Lung microvascular endothelial cell (primary cell): ENCODE measurements around the gene HUNK. TPM values are rescaled to one million over a fixed set of nuclear protein-coding genes. Genes with fewer than 3 reads are reported as not detected.
A peak's percentile ranks its signal among the peaks of the same experiment; 100 is the strongest.
"Not testable (repeated sequence)": the region's sequence is repeated elsewhere in the genome, so short reads cannot be mapped to it uniquely, and the experiment has no call there.

Source experiments
- DNase-seq, 2 donors: peaks; one replicate each; pipeline versions ENCODE4 v3.0.0 to v3.0.0-alpha.2; 2010; ENCODE audit warnings: low read depth in 2 of 2
- total RNA-seq: library from RNA; depleted of rRNA; stranded (reverse); fragments of >200 nt; gene quantifications from 2 replicates; pipeline ENCODE4 v1.2.1, GENCODE V29; 2014

The HUNK gene
- total RNA-seq = under 0.01 TPM in 2 replicates

DNA sequence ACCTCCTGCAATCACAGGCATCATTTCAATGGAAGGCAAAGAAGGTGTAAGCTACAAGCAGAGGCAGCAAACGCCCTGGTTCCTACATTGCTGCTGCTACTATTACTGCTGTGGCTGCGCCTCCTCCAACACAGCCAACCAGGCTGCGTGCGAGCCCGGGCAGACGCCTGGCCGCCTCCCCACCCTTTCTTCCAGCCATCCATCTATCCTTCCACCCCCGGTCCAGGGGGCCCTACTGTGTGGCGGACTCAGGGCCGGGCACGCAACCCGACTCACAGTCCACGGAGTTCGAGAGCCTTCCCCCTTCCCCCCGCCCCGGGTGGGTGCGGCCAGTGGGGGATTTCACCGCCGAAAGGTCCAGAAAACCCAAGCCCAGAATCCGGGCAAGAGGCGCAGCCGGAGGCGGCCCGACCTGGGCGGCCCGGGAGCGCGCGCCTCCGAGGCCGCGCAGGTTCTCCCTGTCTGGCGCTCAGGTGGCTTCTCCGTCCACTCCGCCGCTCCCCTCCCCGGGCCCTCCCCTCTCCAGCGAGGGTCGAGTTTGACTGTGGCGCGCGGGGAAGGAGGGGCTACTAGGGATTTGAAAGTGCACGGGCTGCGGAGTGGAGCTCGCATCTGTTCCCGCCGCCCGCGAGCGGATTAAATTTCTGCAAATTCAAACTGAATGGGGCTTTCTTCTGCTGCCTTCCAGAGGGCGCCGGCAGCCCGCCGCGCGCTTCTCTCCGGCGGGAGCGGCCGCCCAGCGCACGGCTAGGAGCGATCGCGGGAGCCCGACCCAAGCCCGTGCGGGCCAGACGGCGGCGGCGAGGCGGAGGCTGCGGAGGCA lies at the start of gene HUNK:
TSS of gene HUNK (plus strand) at position 569 of the 823 bp plus-strand sequence. CDS start 655 bp downstream, outside the sequence.
- DNase-seq = peak in 1 of 2 donors; percentile 26

DNA sequence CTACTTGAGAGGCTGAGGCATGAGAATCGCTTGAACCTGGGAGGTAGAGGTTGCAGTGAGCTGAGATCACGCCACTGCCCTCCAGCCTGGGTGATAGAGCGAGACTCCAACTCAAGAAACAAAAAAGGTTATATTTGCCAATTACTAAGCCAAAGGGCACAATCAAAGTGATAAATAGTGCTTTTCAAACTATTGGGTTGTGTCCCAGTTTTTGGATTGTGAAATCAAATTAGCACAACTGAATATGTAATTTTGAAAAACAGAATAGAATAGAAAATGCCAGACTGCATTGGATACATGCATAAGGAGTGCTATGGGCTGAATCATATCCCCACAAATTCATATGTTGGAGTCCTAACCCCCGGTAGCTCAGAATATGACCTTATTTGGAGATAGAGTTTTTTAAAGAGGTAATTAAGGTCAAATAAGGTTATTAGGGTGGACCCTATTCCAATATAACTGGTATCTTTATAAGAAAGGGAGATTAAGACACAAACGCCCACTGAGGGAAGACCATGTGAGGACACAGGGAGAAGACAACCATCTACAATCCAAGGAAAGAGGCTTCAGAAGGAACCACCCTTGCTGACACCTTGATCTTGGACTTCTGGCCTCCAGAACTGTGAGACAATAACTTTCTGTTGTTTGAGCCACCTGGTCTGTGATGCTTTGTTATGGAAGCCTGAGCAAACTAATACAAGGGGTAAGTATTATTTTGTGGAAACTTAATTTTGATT lies 42.9 kb upstream of the HUNK start:
- DNase-seq = no peak

DNA sequence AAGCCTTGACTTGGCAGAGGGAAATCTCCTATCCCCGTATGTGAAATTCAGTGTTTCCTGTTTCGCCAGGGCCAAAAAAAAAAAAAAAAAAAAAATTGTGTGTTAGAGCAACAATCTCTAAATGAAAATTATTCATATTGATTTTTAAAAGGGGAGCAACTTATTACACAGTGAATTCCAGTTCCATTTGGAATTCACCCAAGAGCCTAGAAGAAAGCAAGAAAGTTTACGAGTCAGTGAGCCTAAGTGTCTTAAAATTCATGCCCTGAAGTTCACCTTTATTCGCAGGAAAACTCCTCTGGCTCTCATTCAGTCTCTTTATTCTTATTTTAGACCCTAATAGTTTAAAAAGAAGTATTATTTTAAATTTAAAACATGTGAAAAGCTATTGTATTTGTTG lies 42.1 kb upstream of the HUNK start:
- no peak for DNase-seq

DNA sequence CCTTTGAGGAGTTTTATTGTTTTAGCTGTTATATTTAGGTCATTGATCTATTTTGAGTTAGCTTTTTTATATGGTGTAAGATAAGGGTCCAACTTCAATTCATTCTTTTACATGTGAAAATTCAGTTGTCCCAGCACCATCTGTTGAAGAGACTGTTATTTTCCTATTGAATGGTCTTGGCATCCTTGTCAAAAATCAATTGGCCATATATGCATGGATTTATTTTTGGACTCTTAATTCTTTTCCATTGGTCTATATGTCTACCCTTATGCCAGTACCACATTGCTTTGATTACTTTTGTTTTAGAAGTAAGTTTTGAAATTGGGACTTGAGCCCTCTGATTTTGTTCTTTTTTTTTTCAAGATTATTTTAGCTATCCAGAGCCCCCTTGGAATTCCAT lies 35.8 kb upstream of the HUNK start:
- DNase-seq = no peak

DNA sequence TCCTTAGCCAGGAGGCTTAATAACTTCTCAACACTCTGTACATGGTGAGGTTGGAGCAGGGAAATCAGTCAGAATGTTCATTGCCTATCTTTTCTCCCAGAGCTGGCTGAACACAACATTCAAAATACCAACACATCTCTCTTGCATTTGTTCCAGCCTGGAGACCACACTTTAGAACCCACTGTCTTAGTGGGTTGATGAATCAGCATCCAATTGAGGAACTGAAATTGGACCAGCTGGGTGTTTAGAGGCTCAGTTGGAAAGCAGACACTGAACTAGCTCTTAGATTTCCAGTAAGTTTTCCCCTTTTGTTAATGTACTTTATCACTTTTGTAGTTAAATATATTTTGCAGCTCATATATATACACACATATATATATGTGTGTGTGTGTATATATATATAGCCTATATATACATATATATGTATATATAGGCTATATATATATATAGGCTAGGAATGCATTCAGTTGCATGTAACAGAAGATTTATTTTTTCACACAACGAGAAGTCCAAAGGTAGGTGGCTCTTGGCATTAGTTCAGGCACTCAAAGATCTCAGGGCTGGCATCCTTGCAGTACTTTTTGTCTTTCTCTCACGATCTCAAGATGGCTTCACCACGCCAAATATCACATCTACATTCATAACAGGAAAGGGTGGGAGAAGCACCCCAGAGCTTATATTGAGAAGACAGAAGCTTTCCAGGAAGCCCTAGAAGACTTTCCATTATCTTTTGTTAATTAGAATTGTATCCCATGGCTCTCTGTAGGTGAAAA lies 35.0 kb upstream of the HUNK start:
- no peak for DNase-seq

DNA sequence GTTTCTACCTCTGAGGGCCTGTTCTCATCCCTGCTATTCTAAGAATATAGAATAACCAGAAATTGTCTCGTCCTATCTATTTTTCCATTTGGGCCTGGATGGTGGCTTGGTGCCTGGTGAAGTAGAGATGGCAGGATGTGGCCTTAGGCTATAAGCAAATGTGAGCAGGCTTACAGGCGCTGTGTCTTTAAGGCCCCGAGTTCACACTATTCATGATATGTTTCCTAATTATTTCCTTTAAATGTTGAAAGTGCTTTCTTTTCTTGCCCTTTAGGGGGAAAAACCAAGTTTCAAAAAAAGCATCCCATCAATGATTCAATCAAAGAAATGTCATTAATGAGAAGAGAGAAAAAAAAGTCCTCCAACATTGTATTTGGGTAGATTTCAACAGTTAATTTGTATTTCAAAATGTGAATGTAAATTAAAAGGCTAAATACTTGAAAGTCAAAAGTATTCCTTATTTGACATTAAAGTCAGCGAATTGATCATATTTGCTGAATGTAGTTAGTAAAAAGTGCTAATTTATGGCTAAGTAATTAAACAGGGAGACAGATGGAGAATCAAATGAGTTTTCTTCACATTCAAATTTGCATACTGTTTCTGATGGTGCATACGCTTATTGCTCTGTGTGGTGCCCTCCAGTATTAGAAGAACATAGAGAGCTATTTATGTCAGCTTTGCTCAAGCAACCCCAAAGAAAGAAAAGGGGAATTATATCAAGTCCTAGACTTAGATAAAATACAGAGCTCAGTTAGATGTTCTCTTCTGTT lies 34.0 kb upstream of the HUNK start:
- no peak for DNase-seq

DNA sequence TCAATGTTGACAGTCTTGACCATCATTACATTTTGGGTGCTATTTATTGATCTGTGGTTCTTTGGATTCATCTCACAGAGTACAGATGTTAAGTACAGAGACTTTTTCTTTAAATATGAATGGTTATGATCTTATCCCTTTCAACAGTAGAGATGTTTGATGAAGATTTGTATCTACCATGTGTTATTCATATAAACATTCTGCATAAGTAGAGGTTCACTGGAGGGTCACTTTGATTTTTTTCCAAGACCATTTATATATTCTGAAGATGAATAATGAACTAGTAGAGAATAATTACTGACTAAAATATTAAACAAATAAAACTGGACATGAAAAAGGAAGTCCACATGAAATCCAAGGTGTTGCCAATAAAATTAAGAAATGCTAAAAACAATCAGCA lies 28.6 kb upstream of the HUNK start:
- no peak for DNase-seq

DNA sequence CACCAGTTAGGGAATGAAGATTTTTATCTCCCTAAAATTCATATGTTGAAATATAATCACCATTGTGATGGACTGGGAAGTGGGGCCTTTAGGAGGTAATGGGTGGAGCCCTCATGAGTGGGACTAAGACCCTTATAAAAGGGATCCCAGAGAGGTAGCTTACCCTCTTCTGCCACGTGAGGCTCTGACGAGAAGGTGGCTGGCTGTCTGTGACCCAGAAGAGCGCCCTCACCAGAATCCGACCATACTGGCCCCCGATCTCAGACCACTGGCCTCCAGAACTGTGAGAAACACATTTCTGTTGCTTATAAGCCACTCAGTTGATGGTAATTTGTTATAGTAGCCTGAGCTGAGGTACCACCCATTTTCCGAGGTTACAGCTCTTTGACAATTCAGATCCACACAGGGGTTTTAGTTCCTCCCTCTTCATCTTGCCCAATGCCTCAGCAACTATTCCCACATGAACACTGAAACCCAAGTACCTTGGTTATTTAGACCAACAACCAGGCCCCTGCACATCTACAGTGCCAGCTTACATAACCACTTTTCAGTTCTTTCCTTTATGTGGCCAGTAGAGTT lies 27.6 kb upstream of the HUNK start:
- no peak for DNase-seq

DNA sequence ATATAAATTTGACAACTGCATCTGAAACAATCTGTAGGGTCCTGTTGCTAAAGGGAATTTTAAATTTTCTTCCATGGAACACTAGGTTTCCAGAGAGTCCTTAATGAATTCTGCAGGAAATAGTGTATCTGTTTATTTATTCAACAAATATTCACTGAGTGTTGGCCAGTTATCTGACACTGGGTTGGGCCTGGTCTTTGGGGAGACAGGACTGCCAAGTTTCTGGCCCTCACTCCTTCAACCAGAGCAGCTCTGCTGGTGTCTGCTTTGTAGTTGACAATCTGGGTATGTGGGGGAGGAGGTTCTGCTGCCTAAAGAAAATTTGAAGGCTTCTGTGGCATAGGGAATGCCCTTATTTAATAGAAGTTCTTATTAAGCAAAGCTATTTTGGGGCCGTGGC lies 26.1 kb upstream of the HUNK start:
- no peak for DNase-seq

DNA sequence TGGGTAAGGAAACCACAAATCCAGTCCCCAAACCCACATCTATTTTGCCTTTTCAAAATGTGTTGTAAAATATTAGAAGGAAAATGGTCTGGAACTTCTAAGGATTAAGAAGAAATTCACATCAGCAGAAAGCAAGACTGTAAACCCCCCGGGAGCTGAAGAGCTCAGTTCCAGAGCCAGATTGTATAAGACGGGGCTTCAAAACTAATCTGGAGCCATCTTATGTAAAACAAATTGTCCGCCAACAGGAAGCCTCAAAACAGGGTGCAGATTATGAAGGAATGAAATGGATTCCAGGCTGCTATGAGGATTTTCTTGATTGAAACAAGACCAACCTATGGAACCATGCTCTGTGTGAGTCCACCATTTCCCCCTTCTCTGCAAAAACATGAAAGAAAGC lies 25.1 kb upstream of the HUNK start:
- no peak for DNase-seq

DNA sequence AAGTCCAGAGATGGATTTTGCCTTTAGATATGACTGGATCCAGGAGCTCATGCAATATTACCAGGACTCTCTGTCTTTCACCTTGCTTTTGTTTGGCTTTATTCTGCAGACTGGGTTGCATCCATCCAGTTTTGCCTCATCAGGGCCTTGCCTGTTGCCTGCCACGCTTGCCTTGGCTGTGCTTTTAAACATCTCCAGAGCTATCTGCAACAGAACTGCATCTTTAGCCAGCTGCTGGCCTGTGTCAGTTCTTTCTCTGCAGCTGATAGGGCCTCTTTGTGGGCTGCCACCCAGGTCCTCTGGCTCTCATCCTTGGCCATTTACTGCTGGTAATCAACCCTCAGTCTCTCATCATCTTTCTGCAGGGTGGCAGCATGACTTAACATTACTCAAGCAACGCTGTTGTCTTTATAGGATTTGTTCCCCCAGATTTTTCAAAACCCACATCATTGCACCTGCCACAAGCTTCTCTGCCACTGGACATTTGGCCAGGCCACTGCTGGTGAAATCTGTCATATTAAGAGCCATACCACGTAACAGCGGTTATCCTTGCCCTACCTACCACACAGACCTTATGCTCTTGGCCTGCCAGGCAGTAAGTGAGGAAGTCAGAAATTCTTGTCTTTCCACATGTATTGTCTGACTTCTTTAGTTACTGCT lies 24.4 kb upstream of the HUNK start:
- DNase-seq = no peak

DNA sequence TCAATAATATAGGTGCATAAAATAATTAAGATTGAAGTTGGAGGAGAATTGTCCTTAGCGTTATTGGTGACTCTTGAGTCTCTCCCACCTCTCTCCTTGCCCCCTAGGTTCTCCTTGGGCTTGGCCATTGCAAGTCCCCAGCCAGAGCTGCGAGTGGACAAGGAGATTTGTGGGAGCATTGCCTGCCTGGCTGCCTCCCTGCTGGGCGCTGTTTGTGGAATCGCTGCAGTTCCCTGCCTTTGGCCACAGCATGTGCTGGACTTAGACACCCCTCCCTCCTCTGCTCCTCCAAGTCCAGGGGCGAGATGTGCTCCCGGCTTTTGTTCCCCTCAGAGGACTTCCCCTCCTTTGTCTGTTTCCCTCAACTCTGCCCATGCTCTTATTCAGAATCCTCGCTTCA lies 21.9 kb upstream of the HUNK start:
- DNase-seq = no peak

DNA sequence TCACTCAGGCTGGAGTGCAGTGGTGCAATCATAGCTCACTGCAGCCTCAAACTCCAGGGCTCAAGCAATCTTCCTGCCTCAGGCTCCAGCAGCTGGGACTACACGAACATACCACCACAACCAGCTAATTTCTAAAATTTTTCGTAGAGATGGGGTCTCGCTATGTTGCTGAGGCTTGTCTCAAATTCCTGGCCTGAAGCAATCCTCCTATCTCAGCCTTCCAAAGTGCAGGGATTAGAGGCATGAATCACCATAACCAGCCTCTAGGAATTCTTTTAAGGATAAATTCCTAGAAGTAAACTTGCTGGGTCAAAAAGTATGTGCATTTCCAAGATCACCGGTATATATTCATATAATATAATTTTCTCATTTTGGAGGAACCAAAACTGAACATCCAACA lies 17.6 kb upstream of the HUNK start:
- DNase-seq = no peak

DNA sequence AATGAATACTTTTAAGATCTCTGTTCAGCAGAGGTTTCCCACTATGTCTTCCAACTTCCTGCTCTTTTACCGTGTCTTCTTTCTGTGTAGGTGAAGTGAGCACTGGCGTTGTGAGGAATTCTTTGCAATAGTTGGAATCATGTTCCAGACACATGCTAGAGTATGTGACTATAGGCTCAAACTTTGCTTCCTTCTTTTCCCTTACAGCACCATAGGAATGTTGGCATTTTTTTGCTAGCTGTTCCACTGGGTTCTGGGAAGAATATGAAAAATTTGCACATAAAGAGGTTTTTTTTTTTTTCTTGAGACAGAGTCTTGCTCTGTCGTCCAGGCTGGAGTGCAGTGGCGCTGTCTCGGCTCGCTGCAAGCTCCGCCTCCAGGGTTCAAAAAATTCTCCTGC lies 15.7 kb upstream of the HUNK start:
- DNase-seq = no peak

DNA sequence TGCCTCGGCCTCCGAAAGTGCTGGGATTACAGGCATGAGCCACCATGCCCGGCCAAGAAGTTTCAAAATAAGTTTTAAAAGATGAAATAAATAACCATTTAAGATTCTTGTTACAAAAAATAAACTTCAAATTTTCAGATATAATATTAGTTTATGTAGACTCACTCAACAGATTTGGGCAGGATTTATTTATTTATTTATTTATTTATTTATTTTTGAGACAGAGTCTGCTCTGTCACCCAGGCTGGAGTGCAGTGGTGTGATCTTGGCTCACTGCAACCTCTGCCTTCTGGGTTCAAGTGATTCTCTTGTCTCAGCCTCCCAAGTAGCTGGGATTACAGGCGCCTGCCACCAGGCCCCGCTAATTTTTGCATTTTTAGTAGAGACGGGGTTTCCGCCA lies 15.2 kb upstream of the HUNK start:
- not testable (repeated sequence) for DNase-seq

DNA sequence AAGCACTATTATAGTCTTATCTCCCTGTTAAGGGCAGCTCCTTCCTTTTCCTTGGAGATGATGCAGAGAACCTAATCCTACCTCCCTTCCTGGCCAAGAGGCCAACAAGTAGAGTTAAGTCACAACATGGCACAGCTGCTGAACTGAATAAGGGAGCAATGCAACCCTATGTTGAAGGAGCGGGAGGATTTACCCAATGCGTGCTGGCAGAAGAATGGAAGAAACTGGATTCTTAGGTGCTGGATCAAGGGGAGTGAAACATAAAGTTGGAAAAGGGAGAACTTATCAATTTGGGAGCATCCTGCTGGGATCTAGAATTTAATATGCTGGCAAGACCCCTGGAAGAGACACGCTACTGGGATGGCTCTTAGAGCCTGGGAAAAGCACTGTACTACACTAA lies 12.0 kb upstream of the HUNK start:
- no peak for DNase-seq

DNA sequence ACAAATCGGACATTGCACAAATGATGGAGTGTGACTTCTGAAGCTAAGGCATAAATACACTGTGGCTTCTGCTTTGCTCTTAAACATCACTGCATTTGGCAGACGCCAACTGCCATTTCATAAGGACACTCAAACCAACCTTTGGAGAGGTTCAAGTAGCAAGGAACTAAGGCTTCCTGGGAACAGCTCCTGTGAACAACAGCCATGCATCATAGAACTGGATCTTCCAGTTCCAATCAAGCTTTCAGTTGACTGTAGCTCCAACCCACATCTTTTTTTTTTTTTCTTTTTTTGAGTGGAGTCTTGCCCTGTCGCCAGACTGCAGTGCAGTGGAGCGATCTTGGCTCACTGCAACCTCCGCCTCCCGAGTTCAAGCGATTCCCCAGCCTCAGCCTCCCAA lies 10.7 kb upstream of the HUNK start:
- DNase-seq = no peak

DNA sequence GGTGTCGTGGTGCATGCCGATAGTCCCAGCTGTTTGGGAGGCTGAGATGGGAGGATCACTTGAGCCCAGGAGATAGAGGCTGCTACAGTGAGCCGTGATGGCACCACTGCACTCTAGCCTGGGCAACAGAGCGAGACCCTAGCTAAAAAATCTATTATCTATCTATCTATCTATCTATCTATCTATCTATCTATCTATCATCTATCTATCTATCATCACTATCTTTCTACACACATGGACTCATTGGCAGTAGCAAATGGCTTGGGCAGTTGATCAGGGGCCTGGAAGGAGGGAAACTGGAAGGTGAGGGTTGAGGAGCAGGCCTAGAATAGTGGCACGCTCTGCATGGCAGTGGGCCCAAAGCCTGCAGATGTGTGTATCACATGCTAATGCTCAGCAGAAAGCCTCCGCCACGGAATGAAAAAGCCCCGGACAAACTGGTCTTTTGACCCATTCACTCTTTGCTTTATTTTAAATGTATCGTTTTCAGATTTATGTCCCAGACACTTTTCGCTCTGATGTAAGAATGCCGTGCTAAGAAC lies 7.3 kb upstream of the HUNK start:
- DNase-seq = no peak

DNA sequence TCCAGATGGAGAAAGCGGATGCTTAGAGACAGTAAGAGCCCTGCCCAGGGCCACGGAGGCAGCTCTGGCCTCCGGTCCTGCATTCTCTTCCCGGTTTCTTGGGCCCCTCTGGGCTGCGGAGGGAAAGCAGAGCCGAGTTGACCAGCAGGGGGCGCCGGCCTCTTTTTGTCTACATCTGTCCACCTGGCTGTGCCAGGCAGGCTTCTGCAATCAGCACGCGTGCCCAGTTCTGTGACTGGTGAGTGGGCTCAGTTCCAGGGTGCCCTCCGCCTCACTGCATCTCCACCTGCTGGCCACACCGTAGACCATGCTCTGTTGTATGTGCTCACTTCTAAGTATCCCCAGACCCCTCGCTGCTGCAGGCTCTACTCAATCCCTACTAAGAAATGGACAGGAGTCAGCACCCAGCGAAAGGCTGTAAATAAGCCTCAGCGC lies 6.7 kb upstream of the HUNK start:
- peak; percentile 68 to 87 for DNase-seq

DNA sequence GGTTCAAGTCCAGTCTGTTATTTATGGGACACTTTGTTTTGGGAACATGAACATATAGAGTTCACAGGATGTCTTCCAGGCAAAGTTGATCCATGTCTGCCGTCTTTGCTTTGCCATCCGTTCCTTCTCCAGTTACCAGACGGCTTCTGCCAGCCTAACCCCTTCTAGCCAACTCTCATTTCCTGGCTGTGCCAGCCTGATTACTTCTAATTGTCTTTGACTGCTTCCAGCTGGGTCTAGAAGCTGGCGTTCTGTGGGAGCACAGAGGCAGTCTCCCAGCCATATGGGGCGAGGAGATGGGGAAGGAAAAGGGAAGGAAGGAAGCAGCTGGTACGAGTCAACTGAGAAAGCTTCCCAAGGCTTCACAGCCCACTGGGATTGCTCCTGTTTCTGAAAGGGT lies 3.1 kb upstream of the HUNK start:
- no peak for DNase-seq
